B cell (primary cell): Measurements from ENCODE around the gene PPAN.

Source experiments
- CTCF ChIP-seq: fragments of 200-600 bp; IDR thresholded peaks from one replicate; pipeline ENCODE4 v1.8.0; 2022; ENCODE audit warnings: antibody characterized with exemption, mild to moderate bottlenecking
- EZH2 ChIP-seq: IDR thresholded peaks from 2 replicates; pipeline ENCODE4 v1.6.1; 2012; ENCODE audit warnings: borderline replicate concordance, low read depth, mild to moderate bottlenecking, moderate library complexity, low read length; ENCODE audit not compliant: insufficient read depth, poor library complexity, severe bottlenecking

- TF ChIP-seq CTCF (no peak), EZH2 (no peak)
Measured at GRCh38 chr19:10133596-10133995, 27.4 kb downstream of the PPAN start.
